Heart right ventricle (tissue), 16 donors: ENCODE data around the gene AEBP1. TPM values are rescaled to one million over a fixed set of nuclear protein-coding genes. Genes with fewer than 3 reads are reported as not detected.

ENCODE experiments used
- ATAC-seq, 8 donors: fragments of 200-7000 bp; cut with Tn5 transposase; one replicate each; pipeline ENCODE4 v1.9.1; 2020; ENCODE audit warnings: mild to moderate bottlenecking in 8 of 8, moderate library complexity in 8 of 8, moderate number of reproducible peaks in 1 of 8
- DNase-seq, 2 donors: peaks; one replicate each; pipeline ENCODE4 v3.0.0-alpha.2; 2020
- H3K27ac ChIP-seq, 10 donors: fragments of 200-600 bp; sonication (generic) in 2 of 10; one replicate each; pipeline versions ENCODE4 v1.5.0 to v1.8.0; 2020 to 2022; ENCODE audit warnings: mild to moderate bottlenecking in 3 of 10
- H3K27me3 ChIP-seq, 7 donors: fragments of 200-600 bp; one replicate each; pipeline ENCODE4 v1.8.0; 2021 to 2022; ENCODE audit warnings: mild to moderate bottlenecking in 2 of 7
- H3K36me3 ChIP-seq, 9 donors: fragments of 200-600 bp; sonication (generic) in 1 of 9; one replicate each; pipeline versions ENCODE4 v1.5.0 to v1.8.0; 2020 to 2022; ENCODE audit warnings: mild to moderate bottlenecking in 2 of 9
- H3K4me1 ChIP-seq, 9 donors: fragments of 200-600 bp; sonication (generic) in 1 of 9; one replicate each; pipeline versions ENCODE4 v1.5.0 to v1.8.0; 2020 to 2022; ENCODE audit warnings: mild to moderate bottlenecking in 4 of 9
- H3K4me3 ChIP-seq, 10 donors: fragments of 200-600 bp; sonication (generic) in 2 of 10; one replicate each; pipeline versions ENCODE4 v1.5.0 to v1.8.0; 2020 to 2022; ENCODE audit warnings: mild to moderate bottlenecking in 7 of 10, moderate library complexity in 2 of 10
- H3K9me3 ChIP-seq, 11 donors: fragments of 200-600 bp in 10 of 11; sonication (generic) in 2 of 11; one replicate each; pipeline versions ENCODE4 v1.5.0 to v1.8.0; 2013 to 2022; ENCODE audit warnings: mild to moderate bottlenecking in 2 of 11, control low read depth in 1 of 11, moderate library complexity in 1 of 11
- WGBS, 2 donors: extraction: QIAGEN DNeasy Blood & Tissue Kit; methylation state at CpG; one replicate each; pipeline ENCODE4 v1.1.7; 2013; ENCODE audit warnings: inconsistent platforms in 1 of 2; 5-methylcytosine and 5-hydroxymethylcytosine counted together
- intact Hi-C, 10 donors: fragments of 100-400 bp; cut with DNase I; formaldehyde crosslinking; loops; one replicate each; pipeline versions ENCODE4 v1.11.1 to v1.14.2; 2022
- polyA plus RNA-seq, 2 donors: library from polyadenylated mRNA; stranded (reverse); fragments of 200-250 nt; gene quantifications; one replicate each; pipeline ENCODE4 v1.2.3, GENCODE V29; 2013
- total RNA-seq, 10 donors: library from RNA; stranded (reverse); fragmentation: NEBNext Ultra II Directional in 3 of 10; extraction: Animal tissue kit (Norgen Biotek cat#: 25700) in 3 of 10; gene quantifications; one replicate each; pipeline versions ENCODE4 v1.2.1 to v1.2.4, GENCODE V29; 2021 to 2023
- TF ChIP-seq, protein P1 (sequence below), 9 donors: fragments of 200-600 bp; sonication (generic) in 2 of 9; IDR thresholded peaks; one replicate each; pipeline versions ENCODE4 v1.5.0 to v1.8.0; 2021 to 2022; ENCODE audit warnings: antibody characterized with exemption in 9 of 9, mild to moderate bottlenecking in 5 of 9, moderate library complexity in 1 of 9
- donor health status: Arrhythmogenic right ventricular cardiomyopathy.
- donor health status: ischemic (EF 13 %, LVEDD 7.1; RV severe dilation, severe dysfunction).
- donor health status: healthy with polysubstance abuse.
- donor health status: DM: no; HTN: yes; CAD: no.
- donor health status: DM: no; HTN: no; CAD: no.
- donor health status: ischemic (EF 25% LVEDD 6.9; RV normal size, moderate dysfunction).
- donor health status: ischemic (EF 25% LVEDD 5.7; RV mildly dilated, moderate dysfunction).
- donor health status: healthy.
- donor health status: DM: yes; HTN: yes; CAD: no.
- donor health status: Ischemic cardiomyopathy.
- donor health status: ischemic (EF 35%, LVEDD 5.7; RV mildly dilated, moderate dysfunction).
- donor health status: nonischemic (EF 11% LVEDD 7.7; RV severe dilation, severe dysfunction).
- donor health status: DM: yes; HTN: yes; CAD: no.
- donor health status: PGD.
- donor health status: ischemic (EF 29% LVEDD 5.4; RV normal size, mild dysfunction).
- donor health status: nonischemic (EF 23%, LVEDD 6.1; RV moderate dilation, normal function).

AEBP1 gene
- total and polyA plus RNA-seq, 12 donors = 14.1 to 33.7 (median 21.6) TPM

DNA sequence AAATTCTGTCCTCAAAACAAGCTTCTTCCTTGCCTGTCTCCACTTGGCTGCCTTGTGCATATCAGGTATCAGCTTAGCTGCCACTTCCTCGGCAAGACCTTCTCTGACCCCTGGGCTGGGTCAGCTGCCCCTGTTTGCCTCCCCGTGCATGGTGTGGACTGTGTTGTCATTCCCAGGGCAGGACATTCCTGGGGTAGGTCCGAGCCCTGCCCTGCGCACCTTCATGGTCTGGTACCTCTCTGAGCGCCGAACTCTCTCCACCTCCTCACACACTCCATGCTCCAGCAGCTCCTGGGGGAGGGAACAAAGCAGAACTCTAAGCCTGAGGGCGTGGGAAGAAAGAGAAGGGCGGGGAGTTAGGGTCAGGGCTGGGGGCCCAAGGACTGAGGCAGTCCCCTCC lies 25.6 kb upstream of the AEBP1 start:
- Histone ChIP-seq H3K36me3 (peaks cover 0 to 73% (median 46%) of the 10 kb centered on the region in 9 donors), H3K27ac (peak overlapping the region in 9 of 10 donors; percentile 64 to 96 (median 79)), H3K4me3 (no peak overlapping the region), H3K27me3 (no peaks in the 10 kb centered on the region), H3K4me1 (peaks cover 13 to 81% (median 51%) of the 10 kb centered on the region in 9 donors), H3K9me3 (no peaks in the 10 kb centered on the region)
- intact Hi-C loops = loop anchor here in 2 of 10 donors (5.0 to 10.0 kb wide), 2 partner anchors 44 to 116 kb away; partner anchors contain the start of gene POLD2 (in 1 of the 2)
- 72 to 73% methylated on average over 8 of the region's 8 CpGs for WGBS, 2 donors
- ATAC-seq (no peak), DNase-seq (no peak)
- TF ChIP-seq, protein P1, sequence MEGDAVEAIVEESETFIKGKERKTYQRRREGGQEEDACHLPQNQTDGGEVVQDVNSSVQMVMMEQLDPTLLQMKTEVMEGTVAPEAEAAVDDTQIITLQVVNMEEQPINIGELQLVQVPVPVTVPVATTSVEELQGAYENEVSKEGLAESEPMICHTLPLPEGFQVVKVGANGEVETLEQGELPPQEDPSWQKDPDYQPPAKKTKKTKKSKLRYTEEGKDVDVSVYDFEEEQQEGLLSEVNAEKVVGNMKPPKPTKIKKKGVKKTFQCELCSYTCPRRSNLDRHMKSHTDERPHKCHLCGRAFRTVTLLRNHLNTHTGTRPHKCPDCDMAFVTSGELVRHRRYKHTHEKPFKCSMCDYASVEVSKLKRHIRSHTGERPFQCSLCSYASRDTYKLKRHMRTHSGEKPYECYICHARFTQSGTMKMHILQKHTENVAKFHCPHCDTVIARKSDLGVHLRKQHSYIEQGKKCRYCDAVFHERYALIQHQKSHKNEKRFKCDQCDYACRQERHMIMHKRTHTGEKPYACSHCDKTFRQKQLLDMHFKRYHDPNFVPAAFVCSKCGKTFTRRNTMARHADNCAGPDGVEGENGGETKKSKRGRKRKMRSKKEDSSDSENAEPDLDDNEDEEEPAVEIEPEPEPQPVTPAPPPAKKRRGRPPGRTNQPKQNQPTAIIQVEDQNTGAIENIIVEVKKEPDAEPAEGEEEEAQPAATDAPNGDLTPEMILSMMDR (IDR thresholded peaks at IDR 0.05) = no peak

DNA sequence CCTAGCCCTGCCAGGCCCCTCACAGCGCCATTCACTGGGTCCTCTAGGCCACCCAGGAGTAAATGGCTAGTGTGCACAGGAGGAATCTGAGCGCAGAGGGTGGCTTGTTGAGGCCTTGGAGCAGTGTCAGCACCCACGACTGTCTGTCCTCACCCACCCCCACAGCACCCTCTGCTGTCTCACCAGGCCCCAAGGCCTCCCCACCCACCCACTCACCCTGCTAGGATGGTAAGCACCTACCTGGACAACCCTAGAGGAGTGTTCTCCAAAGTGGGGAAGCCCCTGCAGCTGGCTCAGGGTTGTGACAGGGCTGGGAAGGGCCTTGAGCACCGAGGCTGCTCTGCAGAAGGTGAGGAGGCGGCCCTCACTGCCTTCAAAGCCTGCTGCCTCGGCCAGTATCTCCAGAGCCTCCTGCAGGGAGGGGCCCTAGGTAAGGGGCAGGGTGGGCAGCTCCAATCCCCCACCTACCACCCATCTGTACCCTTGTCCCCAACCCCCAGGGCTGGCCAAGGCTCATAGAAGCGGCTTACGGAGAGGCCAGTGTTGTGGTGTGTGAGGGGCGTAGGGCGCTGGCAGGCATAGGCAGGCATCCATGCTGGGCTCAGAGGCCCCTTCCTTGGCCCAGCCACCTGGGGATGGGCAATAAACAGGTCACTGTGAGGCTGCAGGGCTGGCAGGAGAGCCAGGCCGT lies 24.7 kb upstream of the AEBP1 start:
- Histone ChIP-seq H3K36me3 (peaks cover 0 to 63% (median 40%) of the 10 kb centered on the region in 9 donors), H3K27me3 (no peaks in the 10 kb centered on the region), H3K9me3 (no peaks in the 10 kb centered on the region), H3K4me3 (no peak overlapping the region), H3K27ac (peak overlapping the region in 6 of 10 donors; percentile 14 to 96 (median 82)), H3K4me1 (peaks cover 9 to 71% (median 43%) of the 10 kb centered on the region in 9 donors)
- WGBS, 2 donors = 78 to 83% methylated on average over 11 of the region's 11 CpGs
- intact Hi-C loops = loop anchor here in 4 of 10 donors (5.0 to 10.0 kb wide), 6 partner anchors 32 to 123 kb away; partner anchors contain the start of genes POLD2 (in 2 of the 4) and YKT6 (in 1 of the 4)
- DNase-seq = no peak
- TF ChIP-seq, protein P1 (IDR thresholded peaks at IDR 0.05) = no peak
- ATAC-seq = no peak

DNA sequence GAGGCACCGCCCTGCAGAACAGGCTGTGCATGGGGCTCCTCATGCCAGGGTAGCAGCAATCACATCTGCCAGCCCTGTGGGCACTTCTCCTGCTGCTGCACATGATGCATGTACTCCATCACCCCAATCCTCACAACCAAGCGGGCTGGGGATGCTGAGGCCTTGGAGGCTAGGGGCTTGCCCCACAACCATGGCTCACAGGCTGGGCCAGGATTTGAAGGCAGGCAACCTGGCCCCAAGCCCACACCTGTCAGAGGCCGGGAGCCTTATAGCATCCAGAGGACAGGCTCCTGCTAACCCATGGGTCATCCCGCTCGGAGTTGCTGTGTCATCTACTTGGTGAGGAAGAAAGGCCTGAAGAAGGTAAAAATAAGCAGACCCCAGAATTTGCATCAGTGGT lies 24.0 kb upstream of the AEBP1 start:
- Histone ChIP-seq H3K27ac (peak overlapping the region in 5 of 10 donors; percentile 14 to 96 (median 95)), H3K4me3 (no peak overlapping the region), H3K9me3 (no peaks in the 10 kb centered on the region), H3K4me1 (peaks cover 9 to 68% (median 39%) of the 10 kb centered on the region in 9 donors), H3K36me3 (peaks cover 0 to 57% (median 40%) of the 10 kb centered on the region in 9 donors), H3K27me3 (no peaks in the 10 kb centered on the region)
- TF ChIP-seq, protein P1 (IDR thresholded peaks at IDR 0.05) = no peak
- intact Hi-C loops = loop anchor here in 3 of 10 donors (5.0 kb wide), 5 partner anchors 33 to 122 kb away; partner anchors contain the start of genes POLD2 (in 1 of the 3) and YKT6 (in 1 of the 3)
- no peak for ATAC-seq
- DNase-seq = no peak
- 90 to 92% methylated on average over 5 of the region's 5 CpGs for WGBS, 2 donors

DNA sequence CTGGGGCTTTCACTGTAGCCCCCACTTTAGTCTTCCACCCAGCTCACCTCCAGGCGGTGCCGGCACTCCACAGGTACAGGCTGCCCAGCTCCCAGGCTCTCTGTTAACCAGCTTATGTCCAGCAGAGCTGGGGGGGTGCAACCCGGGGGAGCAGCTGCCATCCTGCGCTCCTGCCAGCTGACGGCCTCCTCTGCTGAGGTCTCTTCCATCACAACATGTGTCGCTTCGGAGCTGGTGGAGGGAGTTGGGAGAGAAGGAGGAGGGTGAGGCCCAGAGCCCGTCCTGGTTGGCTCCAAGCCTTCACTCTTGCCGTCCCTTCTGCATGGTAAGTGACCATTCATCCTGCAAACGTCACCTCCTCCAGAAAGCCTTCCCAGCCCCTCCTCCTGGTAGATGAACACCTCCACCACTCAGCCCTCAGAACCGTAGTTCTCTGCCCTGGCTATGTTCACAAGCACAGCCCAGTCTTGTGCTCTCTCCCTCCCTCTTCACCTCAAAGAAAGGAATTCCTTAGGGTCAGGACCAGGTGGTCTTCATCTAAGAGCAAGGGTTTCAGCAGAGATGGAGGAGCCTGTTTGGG lies 23.4 kb upstream of the AEBP1 start:
- Histone ChIP-seq H3K9me3 (no peaks in the 10 kb centered on the region), H3K27ac (peak overlapping the region in 8 of 10 donors; percentile 22 to 96 (median 94)), H3K4me3 (peak overlapping the region in 2 of 10 donors; percentile 88 to 89), H3K4me1 (peaks cover 9 to 66% (median 39%) of the 10 kb centered on the region in 9 donors), H3K27me3 (no peaks in the 10 kb centered on the region), H3K36me3 (peaks cover 0 to 50% (median 38%) of the 10 kb centered on the region in 9 donors)
- TF ChIP-seq, protein P1 (IDR thresholded peaks at IDR 0.05) = no peak
- 71 to 77% methylated on average over 11 of the region's 11 CpGs for WGBS, 2 donors
- DNase-seq (no peak), ATAC-seq (no peak)
- intact Hi-C loops = loop anchor here in 3 of 10 donors (5.0 kb wide), 5 partner anchors 33 to 122 kb away; partner anchors contain the start of genes POLD2 (in 1 of the 3) and YKT6 (in 1 of the 3)
